Neural crest cell (in vitro differentiated cells): ENCODE data around the gene PCDHB8. TPM values are rescaled to one million over a fixed set of nuclear protein-coding genes. Genes with fewer than 3 reads are reported as not detected.
"Not testable (repeated sequence)": the region's sequence is repeated elsewhere in the genome, so short reads cannot be mapped to it uniquely, and the experiment has no call there.

ENCODE experiments used
- DNase-seq: peaks from one replicate; pipeline ENCODE4 v3.0.0; 2021; ENCODE audit warnings: low read depth, mixed read lengths, low spot score
- H3K27ac Mint-ChIP-seq: one replicate; pipeline ENCODE4 v1.8.0; 2021; ENCODE audit warnings: mild to moderate bottlenecking, mixed read lengths; ENCODE audit not compliant: unreplicated experiment
- H3K27me3 Mint-ChIP-seq: 2 replicates; pipeline ENCODE4 v1.8.0; 2021; ENCODE audit warnings: low read depth, mild to moderate bottlenecking, mixed read lengths
- H3K36me3 Mint-ChIP-seq: 2 replicates; pipeline ENCODE4 v1.8.0; 2021; ENCODE audit warnings: low read depth, mild to moderate bottlenecking, mixed read lengths
- H3K4me1 Mint-ChIP-seq: 2 replicates; pipeline ENCODE4 v1.8.0; 2021; ENCODE audit warnings: mixed read lengths
- H3K4me3 Mint-ChIP-seq: one replicate; pipeline ENCODE4 v1.8.0; 2021; ENCODE audit warnings: mild to moderate bottlenecking, mixed read lengths
- H3K9me3 Mint-ChIP-seq: 2 replicates; pipeline ENCODE4 v1.8.0; 2021; ENCODE audit warnings: mixed read lengths
- total RNA-seq: library from RNA; stranded (reverse); gene quantifications from 2 replicates; pipeline ENCODE4 v1.2.1, GENCODE V29; 2021
- TF ChIP-seq, protein P1 (sequence below): fragments of 200-600 bp; sonication (generic); conservative IDR thresholded peaks from 2 replicates; pipeline ENCODE4 v1.5.0; 2021; ENCODE audit warnings: antibody characterized with exemption, mild to moderate bottlenecking

The PCDHB8 gene
- total RNA-seq, 1 donor from 2014 or later, result 1.8 TPM

DNA sequence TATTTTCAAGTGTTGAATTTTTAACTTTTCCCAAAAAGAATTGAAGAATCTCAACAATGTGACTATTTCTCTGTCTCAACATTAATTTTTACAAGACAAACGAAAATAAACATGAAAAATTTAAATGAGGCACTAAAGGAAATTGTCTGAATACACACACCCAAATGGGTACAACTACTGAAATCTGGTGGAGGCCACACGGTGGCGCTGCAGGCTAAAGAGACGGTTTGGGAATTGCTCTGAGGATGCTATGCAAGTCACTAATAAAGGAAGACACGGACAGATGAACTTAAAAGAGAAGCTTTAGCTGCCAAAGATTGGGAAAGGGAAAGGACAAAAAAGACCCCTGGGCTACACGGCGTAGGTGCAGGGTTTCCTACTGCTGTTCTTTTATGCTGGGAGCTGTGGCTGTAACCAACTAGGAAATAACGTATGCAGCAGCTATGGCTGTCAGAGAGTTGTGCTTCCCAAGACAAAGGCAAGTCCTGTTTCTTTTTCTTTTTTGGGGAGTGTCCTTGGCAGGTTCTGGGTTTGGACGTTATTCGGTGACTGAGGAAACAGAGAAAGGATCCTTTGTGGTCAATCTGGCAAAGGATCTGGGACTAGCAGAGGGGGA is 14.6 kb downstream of the PCDHB8 start, which contains the start of gene PCDHB10:
PCDHB10 (plus strand) TSS at position 244 of the 616 bp plus-strand sequence; CDS start at position 444, 200 bp downstream.
- Mint-ChIP-seq H3K9me3 (peaks cover 21% of the 10 kb centered on the region), H3K4me3 (peak within 1 kb of the TSS; percentile 17), H3K4me1 (peaks cover 5% of the 10 kb centered on the region), H3K27ac (peak within 1 kb of the TSS; percentile 15), H3K27me3 (no peaks in the 10 kb centered on the region), H3K36me3 (peaks cover 57% of the 10 kb centered on the region)
- DNase-seq, result peak; percentile 40
- TF ChIP-seq, protein P1, sequence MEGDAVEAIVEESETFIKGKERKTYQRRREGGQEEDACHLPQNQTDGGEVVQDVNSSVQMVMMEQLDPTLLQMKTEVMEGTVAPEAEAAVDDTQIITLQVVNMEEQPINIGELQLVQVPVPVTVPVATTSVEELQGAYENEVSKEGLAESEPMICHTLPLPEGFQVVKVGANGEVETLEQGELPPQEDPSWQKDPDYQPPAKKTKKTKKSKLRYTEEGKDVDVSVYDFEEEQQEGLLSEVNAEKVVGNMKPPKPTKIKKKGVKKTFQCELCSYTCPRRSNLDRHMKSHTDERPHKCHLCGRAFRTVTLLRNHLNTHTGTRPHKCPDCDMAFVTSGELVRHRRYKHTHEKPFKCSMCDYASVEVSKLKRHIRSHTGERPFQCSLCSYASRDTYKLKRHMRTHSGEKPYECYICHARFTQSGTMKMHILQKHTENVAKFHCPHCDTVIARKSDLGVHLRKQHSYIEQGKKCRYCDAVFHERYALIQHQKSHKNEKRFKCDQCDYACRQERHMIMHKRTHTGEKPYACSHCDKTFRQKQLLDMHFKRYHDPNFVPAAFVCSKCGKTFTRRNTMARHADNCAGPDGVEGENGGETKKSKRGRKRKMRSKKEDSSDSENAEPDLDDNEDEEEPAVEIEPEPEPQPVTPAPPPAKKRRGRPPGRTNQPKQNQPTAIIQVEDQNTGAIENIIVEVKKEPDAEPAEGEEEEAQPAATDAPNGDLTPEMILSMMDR, result peak; percentile 66

- peaks cover 60% of the 10 kb centered on the region for H3K36me3 Mint-ChIP-seq
These were observed 16.7 kb downstream of the PCDHB8 start for GRCh38 chr5:141194332-141194731.

DNA sequence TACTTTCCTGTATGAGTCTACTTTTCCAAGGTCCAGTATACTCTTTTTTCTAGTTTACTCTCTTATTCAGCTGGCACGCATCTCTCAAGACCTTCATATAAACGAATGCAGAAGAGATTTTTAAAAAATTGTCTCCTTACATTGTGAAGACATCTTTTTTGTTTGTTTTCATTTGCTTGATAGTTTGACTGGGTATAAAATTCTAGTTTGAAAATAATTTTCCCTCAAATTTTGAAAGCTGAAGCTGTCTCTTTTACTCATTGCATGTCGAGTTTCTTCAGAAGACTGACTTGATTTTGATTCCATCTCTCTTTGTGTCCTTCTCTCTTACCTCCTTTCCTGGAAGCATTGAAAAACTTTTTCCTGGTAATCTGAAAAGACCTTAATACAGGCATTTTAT is 18.8 kb downstream of the PCDHB8 start:
- Mint-ChIP-seq H3K4me3 (no peak overlapping the region), H3K27me3 (no peaks in the 10 kb centered on the region), H3K36me3 (peaks cover 68% of the 10 kb centered on the region), H3K4me1 (peaks cover 5% of the 10 kb centered on the region), H3K27ac (no peak overlapping the region), H3K9me3 (peaks cover 28% of the 10 kb centered on the region)
- no peak for DNase-seq
- TF ChIP-seq, protein P1, result no peak

More at GRCh38 chr5:141194332-141194731, 16.7 kb downstream of the PCDHB8 start:
- not testable (repeated sequence) for DNase-seq, H3K27ac Mint-ChIP-seq, H3K4me1 Mint-ChIP-seq, H3K27me3 Mint-ChIP-seq, H3K4me3 Mint-ChIP-seq
- H3K9me3 Mint-ChIP-seq, result peaks cover 22% of the 10 kb centered on the region

DNA sequence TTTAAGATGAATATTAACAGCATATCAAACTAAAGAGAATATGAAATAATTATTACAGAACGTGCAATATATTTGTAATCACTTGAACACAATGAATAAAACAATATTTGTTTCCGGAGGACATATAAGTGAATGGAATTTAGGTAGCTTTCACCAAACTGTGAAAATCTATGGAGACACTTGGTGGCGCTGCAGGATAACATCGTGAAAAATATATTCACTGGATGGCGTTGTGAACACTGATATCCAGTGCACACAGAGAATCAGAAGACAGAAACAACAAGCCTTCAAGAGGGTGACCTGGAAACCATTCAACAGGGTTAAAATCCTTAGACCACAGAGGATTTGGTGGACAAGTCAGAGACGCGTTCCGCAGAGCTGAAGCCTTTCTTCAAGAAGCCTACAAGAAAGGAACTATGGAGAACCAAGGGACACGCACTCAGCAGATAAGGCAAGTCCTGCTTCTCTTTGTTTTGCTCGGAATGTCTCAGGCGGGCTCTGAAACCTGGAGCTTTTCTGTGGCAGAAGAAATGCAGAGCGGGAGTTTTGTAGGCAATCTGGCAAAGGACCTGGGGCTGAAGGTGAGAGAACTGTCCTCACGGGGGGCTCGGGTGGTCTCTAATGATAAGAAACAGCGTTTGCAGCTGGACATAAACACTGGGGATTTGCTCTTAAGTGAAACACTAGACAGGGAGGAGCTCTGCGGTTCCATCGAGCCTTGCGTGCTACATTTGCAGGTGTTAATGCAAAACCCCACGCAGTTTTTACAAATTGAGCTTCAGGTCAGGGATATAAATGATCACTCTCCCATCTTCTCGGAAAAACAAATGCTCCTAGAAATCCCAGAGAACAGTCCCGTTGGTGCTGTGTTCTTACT is 22.0 kb downstream of the PCDHB8 start, which contains the start of gene PCDHB11:
PCDHB11 (plus strand) TSS at position 269 of the 877 bp plus-strand sequence; CDS start at position 417, 148 bp downstream.
- Mint-ChIP-seq H3K9me3 (peaks cover 20% of the 10 kb centered on the region), H3K36me3 (peaks cover 60% of the 10 kb centered on the region), H3K4me3 (peak within 1 kb of the TSS; percentile 69), H3K27me3 (no peaks in the 10 kb centered on the region), H3K4me1 (no peaks in the 10 kb centered on the region), H3K27ac (peak within 1 kb of the TSS; percentile 50)
- DNase-seq, result no peak
- TF ChIP-seq, protein P1, result peak; percentile 50

DNA sequence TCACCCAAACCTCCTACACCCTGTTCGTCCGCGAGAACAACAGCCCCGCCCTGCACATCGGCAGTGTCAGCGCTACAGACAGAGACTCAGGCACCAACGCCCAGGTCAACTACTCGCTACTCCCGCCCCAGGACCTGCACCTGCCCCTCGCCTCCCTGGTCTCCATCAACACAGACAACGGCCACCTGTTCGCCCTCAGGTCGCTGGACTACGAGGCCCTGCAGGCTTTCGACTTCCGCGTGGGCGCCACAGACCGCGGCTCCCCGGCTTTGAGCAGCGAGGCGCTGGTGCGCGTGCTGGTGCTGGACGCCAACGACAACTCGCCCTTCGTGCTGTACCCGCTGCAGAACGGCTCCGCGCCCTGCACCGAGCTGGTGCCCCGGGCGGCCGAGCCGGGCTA is 23.5 kb downstream of the PCDHB8 start:
- not testable (repeated sequence) for H3K4me3 Mint-ChIP-seq, DNase-seq, H3K4me1 Mint-ChIP-seq, H3K27me3 Mint-ChIP-seq, H3K27ac Mint-ChIP-seq
- Mint-ChIP-seq H3K9me3 (peaks cover 17% of the 10 kb centered on the region), H3K36me3 (peaks cover 64% of the 10 kb centered on the region)

- not testable (repeated sequence) for H3K27ac Mint-ChIP-seq, H3K27me3 Mint-ChIP-seq, H3K4me3 Mint-ChIP-seq, H3K4me1 Mint-ChIP-seq, DNase-seq
- Mint-ChIP-seq H3K36me3 (peaks cover 59% of the 10 kb centered on the region), H3K9me3 (peaks cover 14% of the 10 kb centered on the region)
These were observed 24.1 kb downstream of the PCDHB8 start for GRCh38 chr5:141201646-141202045.
